ENCODE measurements around the gene CBX1.
"Not testable (repeated sequence)": the region's sequence is repeated elsewhere in the genome, so short reads cannot be mapped to it uniquely, and the experiment has no call there.

The CBX1 gene

GRCh38 chr17:48084932-48085331 lies 16.3 kb downstream of the CBX1 start:
- no peak for TF ChIP-seq CTCF (IDR thresholded peaks at IDR 0.05)
- H3K9me3 ChIP-seq: no peaks in the 10 kb centered on the region
- intact Hi-C loops (cut with DNase I; ENCODE audit: low total_unique reads): no loop called here
- H3K27me3 ChIP-seq: no peaks in the 10 kb centered on the region
- no peak overlapping the region for H3K27ac ChIP-seq
- H3K4me3 ChIP-seq: no peak overlapping the region
- H3K36me3 ChIP-seq: no peaks in the 10 kb centered on the region
- peaks cover 0 to 17% (median 11%) of the 10 kb centered on the region in 4 donors for H3K4me1 ChIP-seq
- DNase-seq: no peak

- Histone ChIP-seq H3K9me3 (no peaks in the 10 kb centered on the region), H3K4me3 (no peak overlapping the region), H3K36me3 (peaks cover 0 to 3% (median under 1%) of the 10 kb centered on the region in 3 donors), H3K27ac (no peak overlapping the region), H3K4me1 (peaks cover 0 to 17% (median 11%) of the 10 kb centered on the region in 4 donors), H3K27me3 (no peaks in the 10 kb centered on the region)
- intact Hi-C loops (cut with DNase I; ENCODE audit: low total_unique reads): no loop called here
- no peak for DNase-seq
- no peak for TF ChIP-seq CTCF (IDR thresholded peaks at IDR 0.05)
Observed at GRCh38 chr17:48081858-48082257, 19.4 kb downstream of the CBX1 start.

- not testable (repeated sequence) for H3K27ac ChIP-seq, H3K9me3 ChIP-seq, DNase-seq, H3K4me1 ChIP-seq, H3K27me3 ChIP-seq, H3K4me3 ChIP-seq
- H3K36me3 ChIP-seq: peaks cover 9 to 47% (median 28%) of the 10 kb centered on the region in 3 donors
- intact Hi-C loops (cut with DNase I; ENCODE audit: low total_unique reads): loop anchor here (5.0 kb wide), 1 partner anchor 55 kb away; no protein-coding TSS in a partner anchor
Observed at GRCh38 chr17:48077152-48077551, 24.1 kb downstream of the CBX1 start.

- H3K4me1 ChIP-seq: peaks cover 0 to 5% (median 0%) of the 10 kb centered on the region in 4 donors
- H3K9me3 ChIP-seq: no peaks in the 10 kb centered on the region
- intact Hi-C loops (cut with DNase I; ENCODE audit: low total_unique reads): loop anchor here (1.0 to 5.0 kb wide), 3 partner anchors 38 to 58 kb away; partner anchors contain the start of gene COPZ2
- DNase-seq: peak; percentile 79 to 91
- peak; percentile 83 to 94 for TF ChIP-seq CTCF (IDR thresholded peaks at IDR 0.05)
- peaks cover 16 to 61% (median 38%) of the 10 kb centered on the region in 3 donors for H3K36me3 ChIP-seq
- H3K27ac ChIP-seq: peak overlapping the region; percentile 1 to 30
- no peaks in the 10 kb centered on the region for H3K27me3 ChIP-seq
- H3K4me3 ChIP-seq: no peak overlapping the region
Observed at GRCh38 chr17:48074322-48075081, 26.8 kb downstream of the CBX1 start.

GRCh38 chr17:48073566-48074094 lies 27.6 kb downstream of the CBX1 start:
- peak overlapping the region in 1 of 2 donors; percentile 1 for H3K27ac ChIP-seq
- peaks cover 25 to 69% (median 38%) of the 10 kb centered on the region in 3 donors for H3K36me3 ChIP-seq
- H3K27me3 ChIP-seq, DNase-seq, H3K4me3 ChIP-seq, H3K4me1 ChIP-seq, H3K9me3 ChIP-seq: not testable (repeated sequence)
- intact Hi-C loops (cut with DNase I; ENCODE audit: low total_unique reads): loop anchor here (1.0 to 2.0 kb wide), 2 partner anchors 37 to 47 kb away; partner anchors contain the start of gene COPZ2

- DNase-seq; H3K4me3 ChIP-seq; H3K27ac ChIP-seq; H3K27me3 ChIP-seq; intact Hi-C loops (cut with DNase I; ENCODE audit: low total_unique reads); H3K9me3 ChIP-seq: not testable (repeated sequence)
- Histone ChIP-seq H3K4me1 (peaks cover 0 to 11% (median 4%) of the 10 kb centered on the region in 4 donors), H3K36me3 (peaks cover 28 to 75% (median 38%) of the 10 kb centered on the region in 3 donors)
Observed at GRCh38 chr17:48072811-48073210, 28.5 kb downstream of the CBX1 start.

- Histone ChIP-seq H3K36me3 (peaks cover 28 to 76% (median 36%) of the 10 kb centered on the region in 3 donors), H3K27ac (no peak overlapping the region), H3K27me3 (no peaks in the 10 kb centered on the region), H3K4me1 (peaks cover 0 to 19% (median 4%) of the 10 kb centered on the region in 4 donors), H3K9me3 (no peaks in the 10 kb centered on the region), H3K4me3 (no peak overlapping the region)
- intact Hi-C loops (cut with DNase I; ENCODE audit: low total_unique reads): no loop called here
- no peak for TF ChIP-seq CTCF (IDR thresholded peaks at IDR 0.05)
- DNase-seq: no peak
Observed at GRCh38 chr17:48071654-48072053, 29.6 kb downstream of the CBX1 start.
